Middle frontal gyrus (tissue), 1 donor: Measurements from ENCODE around the gene HRK.

ENCODE experiments used
- DNase-seq: peaks from one replicate; pipeline ENCODE4 v3.0.0-alpha.2; 2015; ENCODE audit warnings: low spot score; ENCODE audit errors: extremely low spot score

Gene HRK

DNA sequence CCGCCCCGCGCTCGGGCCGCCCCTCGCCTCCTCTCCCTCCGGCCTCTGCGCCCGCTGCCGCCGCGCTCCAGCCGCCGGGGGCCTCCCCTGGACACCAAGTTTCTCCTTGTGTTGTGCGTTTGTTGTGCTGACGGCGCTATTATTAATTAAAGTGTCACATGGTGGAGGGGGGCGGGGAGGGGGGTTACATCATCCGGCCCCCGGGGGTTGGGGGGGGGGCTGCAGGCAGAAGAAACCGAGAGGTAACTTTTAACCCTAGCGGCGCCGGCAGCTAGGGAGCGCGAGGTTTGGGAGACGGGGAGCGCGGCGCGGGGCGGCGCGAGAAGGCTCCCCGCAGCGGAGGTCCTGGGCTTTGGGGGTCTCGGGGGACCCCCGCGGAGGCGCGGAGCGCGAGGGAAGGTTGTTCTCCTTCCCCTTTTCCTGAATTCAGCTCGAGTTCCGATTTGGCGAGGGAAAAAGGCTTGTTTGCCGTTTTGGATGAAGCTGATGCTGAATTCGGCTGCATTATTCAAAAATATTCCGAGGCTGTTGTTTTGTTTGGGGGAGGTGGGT is at the start of gene HRK:
HRK (minus strand) TSS at position 117 of the 552 bp plus-strand sequence. CDS start 134 bp downstream, outside the sequence.
- DNase-seq: no peak

GRCh38 chr12:116929885-116930284 is 48.6 kb upstream of the HRK start:
- DNase-seq: no peak

GRCh38 chr12:116928504-116928903 is 47.3 kb upstream of the HRK start:
- DNase-seq: no peak

GRCh38 chr12:116927244-116927940 is 46.2 kb upstream of the HRK start:
- no peak for DNase-seq

GRCh38 chr12:116926283-116927243 is 45.3 kb upstream of the HRK start:
- no peak for DNase-seq

- DNase-seq: no peak
These were observed 43.6 kb upstream of the HRK start for GRCh38 chr12:116924558-116925453.

GRCh38 chr12:116922194-116922897 is 41.1 kb upstream of the HRK start:
- no peak for DNase-seq

DNA sequence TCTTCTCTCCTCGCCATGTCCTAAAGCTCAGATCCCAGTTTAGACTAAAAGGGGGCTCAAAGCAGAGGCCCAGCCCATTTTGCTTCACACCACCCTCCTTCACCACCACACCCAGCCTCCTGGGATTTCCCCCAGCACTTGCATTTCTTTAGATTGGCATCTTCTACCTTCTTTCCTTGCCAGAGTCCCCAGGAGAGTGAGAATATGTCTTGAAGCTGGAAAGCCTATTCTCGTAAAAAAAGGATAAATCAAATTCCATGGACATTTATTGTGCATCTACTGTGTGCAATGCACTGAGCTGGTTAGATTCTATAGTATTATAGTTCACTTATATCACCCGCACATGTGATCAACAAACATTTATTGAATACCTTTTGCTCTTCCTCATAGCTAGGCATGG is 39.7 kb upstream of the HRK start:
- no peak for DNase-seq

GRCh38 chr12:116919706-116920485 is 38.7 kb upstream of the HRK start:
- DNase-seq: no peak

DNA sequence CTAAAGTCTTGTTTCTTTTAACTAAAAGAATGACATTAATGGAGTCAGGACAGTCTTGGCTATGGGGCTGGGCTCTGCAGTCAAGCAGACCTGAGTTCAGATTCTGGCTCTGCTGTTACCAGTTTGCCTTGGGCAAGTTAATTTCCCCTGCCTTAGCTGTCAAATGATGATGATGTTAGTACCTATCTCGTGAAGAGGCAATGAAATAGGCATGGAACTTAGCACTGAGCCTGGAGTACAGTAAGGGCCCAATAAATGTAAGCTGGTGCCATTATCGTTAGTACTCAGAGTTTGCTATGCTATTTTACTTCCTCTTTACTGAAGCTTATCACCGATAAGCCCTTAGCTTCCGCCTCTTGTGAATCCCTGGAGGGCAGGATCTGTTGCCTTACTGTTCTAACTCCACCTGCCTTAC is 38.0 kb upstream of the HRK start:
- no peak for DNase-seq

GRCh38 chr12:116918464-116918863 is 37.2 kb upstream of the HRK start:
- DNase-seq: no peak

GRCh38 chr12:116916714-116917114 is 35.5 kb upstream of the HRK start:
- no peak for DNase-seq

- no peak for DNase-seq
These were observed 34.9 kb upstream of the HRK start for GRCh38 chr12:116916122-116916521.

DNA sequence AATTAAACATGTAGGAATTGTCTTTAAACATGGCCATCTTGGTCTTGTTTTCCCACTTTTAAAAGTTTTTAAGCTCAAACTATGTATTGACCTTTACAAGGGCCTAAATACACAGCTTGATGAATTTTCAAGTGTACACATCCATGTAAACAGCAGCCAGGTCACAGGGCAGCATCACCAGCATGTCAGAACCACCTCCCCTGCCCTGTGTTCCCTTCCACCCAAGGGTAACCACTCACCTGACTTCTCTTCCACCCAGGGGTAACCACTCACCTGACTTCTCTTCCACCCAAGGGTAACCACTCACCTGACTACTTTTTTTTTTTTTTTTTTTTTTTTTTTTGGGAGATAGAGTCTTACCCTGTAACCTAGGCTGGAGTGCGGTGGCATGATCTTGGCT is 34.1 kb upstream of the HRK start:
- no peak for DNase-seq

DNA sequence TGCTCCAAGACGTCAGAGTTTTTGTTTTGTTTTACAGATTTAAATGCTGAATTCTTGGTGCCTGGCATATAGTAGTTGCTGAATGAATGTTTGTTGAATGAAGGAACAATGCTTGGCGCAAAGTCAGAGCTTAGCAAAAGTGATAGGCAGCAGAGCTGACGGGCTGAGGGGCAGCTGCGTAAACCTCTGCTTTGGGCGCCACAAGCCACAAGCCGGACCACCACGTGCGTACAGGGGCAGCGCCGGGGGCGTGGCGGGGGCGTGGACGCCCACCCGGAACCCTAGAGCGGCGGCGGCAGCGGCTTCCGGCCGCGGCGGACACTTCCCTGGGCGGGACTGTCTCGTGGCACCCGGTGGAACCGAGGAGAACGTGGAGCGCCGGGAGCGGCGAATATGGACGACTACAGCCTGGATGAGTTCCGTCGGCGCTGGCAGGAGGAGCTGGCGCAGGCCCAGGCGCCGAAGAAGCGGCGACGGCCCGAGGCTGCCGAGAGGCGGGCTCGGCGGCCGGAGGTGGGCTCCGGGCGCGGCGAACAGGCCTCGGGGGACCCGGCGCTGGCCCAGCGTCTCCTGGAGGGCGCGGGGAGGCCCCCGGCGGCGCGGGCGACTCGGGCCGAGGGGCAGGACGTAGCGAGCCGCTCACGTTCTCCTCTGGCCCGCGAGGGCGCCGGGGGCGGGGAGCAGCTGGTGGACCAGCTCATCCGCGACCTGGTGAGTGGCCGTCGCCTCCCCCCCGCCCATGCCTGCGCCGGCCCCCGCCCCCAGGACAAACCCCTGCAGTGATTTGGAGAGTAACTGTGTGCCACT is 29.6 kb upstream of the HRK start, which contains the start of gene FBXW8:
FBXW8 (plus strand) TSS at position 306 of the 807 bp plus-strand sequence; CDS start at position 394, 88 bp downstream.
- DNase-seq: no peak

- no peak for DNase-seq
These were observed 29.0 kb upstream of the HRK start for GRCh38 chr12:116910280-116910644.

DNA sequence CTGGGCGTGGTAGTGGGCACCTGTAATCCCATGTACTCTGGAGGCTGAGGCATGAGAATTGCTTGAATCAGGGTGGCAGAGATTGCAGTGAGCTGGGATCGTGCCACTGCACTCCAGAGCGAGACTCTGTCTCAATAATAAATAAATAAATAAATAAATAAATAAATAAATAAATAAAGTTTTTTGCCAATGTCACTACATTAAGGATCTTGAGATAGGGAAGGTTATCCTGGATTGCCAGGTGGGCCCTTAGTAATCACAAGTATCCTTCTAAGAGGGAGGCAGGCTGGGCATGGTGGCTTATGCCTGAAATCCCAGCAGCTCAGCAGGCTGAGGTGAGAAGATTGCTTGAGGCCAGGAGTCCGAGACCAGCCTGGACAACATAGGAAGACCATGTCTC is 25.0 kb upstream of the HRK start:
- DNase-seq: no peak

DNA sequence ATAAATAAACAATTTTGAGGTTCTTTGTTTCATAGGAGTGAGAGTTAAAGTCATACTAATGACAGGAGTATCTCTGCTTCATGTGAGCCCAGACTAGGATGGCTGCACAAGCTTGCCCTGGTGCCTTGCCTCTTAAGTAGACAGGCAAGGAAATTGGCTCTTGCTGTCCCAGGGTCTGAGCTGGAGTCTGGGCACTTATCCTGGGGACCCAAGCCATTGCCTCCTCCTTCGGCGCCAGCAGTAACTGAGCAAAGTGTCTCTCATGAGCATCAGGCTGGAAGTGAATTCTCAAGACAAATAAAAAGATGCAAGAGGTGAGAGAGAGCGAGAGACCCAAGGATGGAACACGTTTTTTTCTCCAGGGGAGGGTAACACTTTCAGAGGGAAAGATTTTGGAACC is 22.6 kb upstream of the HRK start:
- no peak for DNase-seq

DNA sequence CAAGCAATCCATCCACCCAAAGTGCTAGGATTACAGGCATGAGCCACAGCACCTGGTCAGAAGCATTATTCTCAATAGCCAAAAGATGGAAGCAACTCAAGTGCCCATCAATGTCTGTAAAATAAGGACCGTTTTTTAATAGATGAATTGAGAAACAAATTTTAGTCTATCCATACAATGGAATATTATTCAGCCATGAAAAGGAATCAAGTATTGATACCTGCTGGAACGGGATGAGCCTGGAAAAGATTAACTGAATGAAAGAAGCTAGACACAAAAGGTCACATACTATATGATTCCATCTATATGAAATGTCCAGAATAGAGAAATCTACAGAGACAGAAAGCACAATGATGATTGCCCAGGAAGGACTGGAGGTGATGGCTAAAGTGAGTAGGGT is 20.4 kb upstream of the HRK start:
- DNase-seq: no peak
